Measurements from ENCODE around the gene PRDX6. TPM values are rescaled to one million over a fixed set of nuclear protein-coding genes. Genes with fewer than 3 reads are reported as not detected.

PRDX6 gene
- total RNA-seq, 1 donor from 2014 or later, result 163 TPM

DNA sequence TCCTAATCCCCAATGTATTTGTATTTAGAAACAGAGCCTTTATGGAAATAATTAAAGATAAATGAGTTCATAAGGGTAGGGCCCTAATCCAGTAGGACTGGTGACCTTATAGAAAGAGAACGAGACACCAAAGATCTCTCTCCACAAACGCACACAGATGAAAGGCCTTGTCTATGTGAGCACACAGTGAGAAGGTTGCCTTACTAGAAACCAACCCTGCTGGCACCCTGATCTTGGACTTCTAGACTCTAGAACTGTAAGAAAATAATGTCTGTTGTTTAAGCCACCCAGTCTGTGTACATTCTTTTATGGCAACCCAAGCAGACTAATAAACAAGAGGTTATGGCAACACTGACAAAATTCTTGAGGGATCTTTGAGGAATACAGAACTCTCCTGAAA lies 44.8 kb upstream of the PRDX6 start:
- Histone ChIP-seq H3K4me1 (peaks cover 0 to 14% of the 10 kb centered on the region in 2 donors), H3K27me3 (no peaks in the 10 kb centered on the region), H3K27ac (peak overlapping the region in 1 of 2 donors; percentile 19), H3K9me3 (no peaks in the 10 kb centered on the region), H3K4me3 (no peak overlapping the region), H3K36me3 (no peaks in the 10 kb centered on the region)
- intact Hi-C loops (cut with DNase I), result no loop called here
- TF ChIP-seq, protein P1, sequence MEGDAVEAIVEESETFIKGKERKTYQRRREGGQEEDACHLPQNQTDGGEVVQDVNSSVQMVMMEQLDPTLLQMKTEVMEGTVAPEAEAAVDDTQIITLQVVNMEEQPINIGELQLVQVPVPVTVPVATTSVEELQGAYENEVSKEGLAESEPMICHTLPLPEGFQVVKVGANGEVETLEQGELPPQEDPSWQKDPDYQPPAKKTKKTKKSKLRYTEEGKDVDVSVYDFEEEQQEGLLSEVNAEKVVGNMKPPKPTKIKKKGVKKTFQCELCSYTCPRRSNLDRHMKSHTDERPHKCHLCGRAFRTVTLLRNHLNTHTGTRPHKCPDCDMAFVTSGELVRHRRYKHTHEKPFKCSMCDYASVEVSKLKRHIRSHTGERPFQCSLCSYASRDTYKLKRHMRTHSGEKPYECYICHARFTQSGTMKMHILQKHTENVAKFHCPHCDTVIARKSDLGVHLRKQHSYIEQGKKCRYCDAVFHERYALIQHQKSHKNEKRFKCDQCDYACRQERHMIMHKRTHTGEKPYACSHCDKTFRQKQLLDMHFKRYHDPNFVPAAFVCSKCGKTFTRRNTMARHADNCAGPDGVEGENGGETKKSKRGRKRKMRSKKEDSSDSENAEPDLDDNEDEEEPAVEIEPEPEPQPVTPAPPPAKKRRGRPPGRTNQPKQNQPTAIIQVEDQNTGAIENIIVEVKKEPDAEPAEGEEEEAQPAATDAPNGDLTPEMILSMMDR (IDR thresholded peaks at IDR 0.05), result no peak
- no peak for DNase-seq (ENCODE audit: low spot score in 2 of 2)

DNA sequence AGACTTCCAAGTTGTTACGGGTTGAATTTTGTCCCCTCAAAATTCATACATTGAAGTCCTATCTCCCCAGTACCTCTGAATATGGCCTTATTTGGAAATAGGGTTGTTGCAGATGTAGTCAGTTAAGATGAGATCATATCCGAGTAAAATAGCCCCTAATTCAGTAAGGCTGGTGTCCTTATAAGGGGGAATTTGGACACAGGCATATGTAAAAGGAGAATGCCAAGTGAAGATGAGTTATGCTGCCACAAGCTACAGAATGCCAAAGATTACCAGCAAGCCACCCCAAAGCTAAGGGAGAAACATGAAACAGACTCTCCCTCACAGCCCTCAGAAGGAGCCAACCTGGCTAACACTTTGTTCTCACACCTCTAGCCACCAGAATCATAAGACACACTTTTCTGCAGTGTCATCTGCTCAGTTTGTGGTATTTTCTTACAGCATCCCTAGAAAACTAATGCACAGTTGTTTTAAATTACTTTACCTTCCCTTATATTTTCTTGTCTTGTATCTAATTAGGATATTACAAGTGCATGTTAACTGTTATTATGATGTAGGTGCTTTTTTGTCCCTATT lies 43.3 kb upstream of the PRDX6 start:
- no peak for DNase-seq (ENCODE audit: low spot score in 2 of 2)
- Histone ChIP-seq H3K4me1 (peaks cover 0 to 14% of the 10 kb centered on the region in 2 donors), H3K36me3 (no peaks in the 10 kb centered on the region), H3K9me3 (no peaks in the 10 kb centered on the region), H3K27ac (no peak overlapping the region), H3K4me3 (no peak overlapping the region), H3K27me3 (no peaks in the 10 kb centered on the region)
- intact Hi-C loops (cut with DNase I), result no loop called here
- TF ChIP-seq, protein P1 (IDR thresholded peaks at IDR 0.05), result no peak

DNA sequence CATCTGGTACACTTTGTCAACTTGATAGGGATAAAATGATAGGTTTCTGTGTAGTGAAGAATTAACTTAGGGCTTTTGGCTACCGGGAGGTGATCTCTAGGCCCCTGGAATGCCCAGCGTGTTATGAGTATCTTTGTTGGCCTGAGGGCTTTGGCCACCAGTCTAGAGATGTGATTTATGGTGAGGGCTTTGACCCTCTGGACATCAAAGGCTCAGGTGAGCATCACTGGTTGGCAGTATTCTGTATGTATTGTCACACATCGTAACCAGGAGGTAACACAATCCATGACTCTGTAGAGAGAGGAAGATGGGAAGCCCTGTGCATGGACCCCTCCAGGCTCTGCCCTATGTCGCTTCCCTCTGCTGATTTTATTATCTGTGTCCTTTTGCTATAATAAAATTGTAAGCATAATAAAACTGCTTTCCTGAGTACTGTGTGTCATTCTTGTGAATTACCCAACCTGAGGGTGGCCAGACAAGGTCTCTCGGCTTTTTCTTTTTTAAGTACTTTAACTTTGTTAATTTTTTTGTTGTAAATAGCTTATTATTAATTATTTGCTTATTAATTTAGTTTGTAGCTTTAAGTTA lies 40.2 kb upstream of the PRDX6 start:
- DNase-seq (ENCODE audit: low spot score in 2 of 2), result no peak
- TF ChIP-seq, protein P1 (IDR thresholded peaks at IDR 0.05), result no peak
- no peaks in the 10 kb centered on the region for H3K4me1 ChIP-seq
- intact Hi-C loops (cut with DNase I), result no loop called here
- no peaks in the 10 kb centered on the region for H3K27me3 ChIP-seq
- no peaks in the 10 kb centered on the region for H3K9me3 ChIP-seq
- no peaks in the 10 kb centered on the region for H3K36me3 ChIP-seq
- H3K4me3 ChIP-seq, result no peak overlapping the region
- no peak overlapping the region for H3K27ac ChIP-seq

DNA sequence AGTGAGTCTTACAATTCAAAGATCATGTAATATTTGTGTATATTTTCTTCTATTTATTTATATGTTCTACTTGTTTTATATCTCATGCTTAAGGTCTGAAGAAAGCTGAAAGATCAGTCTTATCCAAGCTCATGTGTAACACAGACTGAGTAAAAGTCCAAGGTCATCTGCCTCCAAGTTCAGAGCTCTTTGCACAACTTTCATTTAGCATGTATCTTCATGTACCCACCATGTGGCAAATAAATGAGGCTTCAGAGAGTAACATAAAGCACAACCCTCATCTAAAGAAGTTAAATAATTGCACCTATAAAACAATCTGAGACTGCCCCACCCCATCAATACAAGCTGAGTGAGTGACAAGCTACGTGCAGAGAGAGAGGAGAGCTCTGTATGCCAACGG lies 38.5 kb upstream of the PRDX6 start:
- TF ChIP-seq, protein P1 (IDR thresholded peaks at IDR 0.05), result no peak
- intact Hi-C loops (cut with DNase I), result no loop called here
- Histone ChIP-seq H3K36me3 (no peaks in the 10 kb centered on the region), H3K27ac (no peak overlapping the region), H3K4me3 (no peak overlapping the region), H3K9me3 (no peaks in the 10 kb centered on the region), H3K4me1 (no peaks in the 10 kb centered on the region), H3K27me3 (no peaks in the 10 kb centered on the region)
- DNase-seq (ENCODE audit: low spot score in 2 of 2), result no peak

DNA sequence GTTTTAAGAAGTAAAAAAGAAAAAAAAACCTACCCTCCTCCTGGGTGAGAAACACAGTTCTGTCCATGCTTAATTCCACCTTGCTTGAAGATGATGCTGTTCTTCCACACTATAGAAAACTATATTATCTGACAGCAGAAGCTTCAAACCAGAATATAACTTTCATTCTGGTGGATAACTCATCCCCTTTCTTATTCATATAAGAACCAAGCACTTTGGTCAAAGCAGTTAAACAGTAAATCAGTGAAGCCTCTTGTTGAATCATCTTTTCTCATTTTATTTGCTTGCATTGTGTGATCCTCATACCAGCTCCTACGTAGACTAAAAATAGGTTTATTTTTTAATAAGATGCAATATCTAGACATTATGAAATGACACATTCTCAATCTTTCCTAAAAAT lies 36.7 kb upstream of the PRDX6 start:
- Histone ChIP-seq H3K27ac (no peak overlapping the region), H3K4me1 (no peaks in the 10 kb centered on the region), H3K9me3 (no peaks in the 10 kb centered on the region), H3K36me3 (no peaks in the 10 kb centered on the region), H3K4me3 (no peak overlapping the region), H3K27me3 (no peaks in the 10 kb centered on the region)
- DNase-seq (ENCODE audit: low spot score in 2 of 2), result no peak
- TF ChIP-seq, protein P1 (IDR thresholded peaks at IDR 0.05), result no peak
- intact Hi-C loops (cut with DNase I), result no loop called here

Measured in ascending aorta (tissue), 2 donors.